Heart right ventricle (tissue), 16 donors: ENCODE results near the gene TMEM72. TPM values are rescaled to one million over a fixed set of nuclear protein-coding genes. Genes with fewer than 3 reads are reported as not detected.

ENCODE experiments used
- ATAC-seq, 8 donors: fragments of 200-7000 bp; cut with Tn5 transposase; one replicate each; pipeline ENCODE4 v1.9.1; 2020; ENCODE audit warnings: mild to moderate bottlenecking in 8 of 8, moderate library complexity in 8 of 8, moderate number of reproducible peaks in 1 of 8
- DNase-seq, 2 donors: peaks; one replicate each; pipeline ENCODE4 v3.0.0-alpha.2; 2020
- H3K27ac ChIP-seq, 10 donors: fragments of 200-600 bp; sonication (generic) in 2 of 10; one replicate each; pipeline versions ENCODE4 v1.5.0 to v1.8.0; 2020 to 2022; ENCODE audit warnings: mild to moderate bottlenecking in 3 of 10
- H3K27me3 ChIP-seq, 7 donors: fragments of 200-600 bp; one replicate each; pipeline ENCODE4 v1.8.0; 2021 to 2022; ENCODE audit warnings: mild to moderate bottlenecking in 2 of 7
- H3K36me3 ChIP-seq, 9 donors: fragments of 200-600 bp; sonication (generic) in 1 of 9; one replicate each; pipeline versions ENCODE4 v1.5.0 to v1.8.0; 2020 to 2022; ENCODE audit warnings: mild to moderate bottlenecking in 2 of 9
- H3K4me1 ChIP-seq, 9 donors: fragments of 200-600 bp; sonication (generic) in 1 of 9; one replicate each; pipeline versions ENCODE4 v1.5.0 to v1.8.0; 2020 to 2022; ENCODE audit warnings: mild to moderate bottlenecking in 4 of 9
- H3K4me3 ChIP-seq, 10 donors: fragments of 200-600 bp; sonication (generic) in 2 of 10; one replicate each; pipeline versions ENCODE4 v1.5.0 to v1.8.0; 2020 to 2022; ENCODE audit warnings: mild to moderate bottlenecking in 7 of 10, moderate library complexity in 2 of 10
- H3K9me3 ChIP-seq, 11 donors: fragments of 200-600 bp in 10 of 11; sonication (generic) in 2 of 11; one replicate each; pipeline versions ENCODE4 v1.5.0 to v1.8.0; 2013 to 2022; ENCODE audit warnings: mild to moderate bottlenecking in 2 of 11, control low read depth in 1 of 11, moderate library complexity in 1 of 11
- WGBS, 2 donors: extraction: QIAGEN DNeasy Blood & Tissue Kit; methylation state at CpG; one replicate each; pipeline ENCODE4 v1.1.7; 2013; ENCODE audit warnings: inconsistent platforms in 1 of 2; 5-methylcytosine and 5-hydroxymethylcytosine counted together
- intact Hi-C, 10 donors: fragments of 100-400 bp; cut with DNase I; formaldehyde crosslinking; loops; one replicate each; pipeline versions ENCODE4 v1.11.1 to v1.14.2; 2022
- polyA plus RNA-seq, 2 donors: library from polyadenylated mRNA; stranded (reverse); fragments of 200-250 nt; gene quantifications; one replicate each; pipeline ENCODE4 v1.2.3, GENCODE V29; 2013
- total RNA-seq, 10 donors: library from RNA; stranded (reverse); fragmentation: NEBNext Ultra II Directional in 3 of 10; extraction: Animal tissue kit (Norgen Biotek cat#: 25700) in 3 of 10; gene quantifications; one replicate each; pipeline versions ENCODE4 v1.2.1 to v1.2.4, GENCODE V29; 2021 to 2023
- TF ChIP-seq, protein P1 (sequence below), 9 donors: fragments of 200-600 bp; sonication (generic) in 2 of 9; IDR thresholded peaks; one replicate each; pipeline versions ENCODE4 v1.5.0 to v1.8.0; 2021 to 2022; ENCODE audit warnings: antibody characterized with exemption in 9 of 9, mild to moderate bottlenecking in 5 of 9, moderate library complexity in 1 of 9
- donor health status: Arrhythmogenic right ventricular cardiomyopathy.
- donor health status: ischemic (EF 13 %, LVEDD 7.1; RV severe dilation, severe dysfunction).
- donor health status: healthy with polysubstance abuse.
- donor health status: DM: no; HTN: yes; CAD: no.
- donor health status: DM: no; HTN: no; CAD: no.
- donor health status: ischemic (EF 25% LVEDD 6.9; RV normal size, moderate dysfunction).
- donor health status: ischemic (EF 25% LVEDD 5.7; RV mildly dilated, moderate dysfunction).
- donor health status: healthy.
- donor health status: DM: yes; HTN: yes; CAD: no.
- donor health status: Ischemic cardiomyopathy.
- donor health status: ischemic (EF 35%, LVEDD 5.7; RV mildly dilated, moderate dysfunction).
- donor health status: nonischemic (EF 11% LVEDD 7.7; RV severe dilation, severe dysfunction).
- donor health status: DM: yes; HTN: yes; CAD: no.
- donor health status: PGD.
- donor health status: ischemic (EF 29% LVEDD 5.4; RV normal size, mild dysfunction).
- donor health status: nonischemic (EF 23%, LVEDD 6.1; RV moderate dilation, normal function).

The TMEM72 gene
- total and polyA plus RNA-seq, 12 donors = 0.17 to 0.22 TPM; not detected in 10

DNA sequence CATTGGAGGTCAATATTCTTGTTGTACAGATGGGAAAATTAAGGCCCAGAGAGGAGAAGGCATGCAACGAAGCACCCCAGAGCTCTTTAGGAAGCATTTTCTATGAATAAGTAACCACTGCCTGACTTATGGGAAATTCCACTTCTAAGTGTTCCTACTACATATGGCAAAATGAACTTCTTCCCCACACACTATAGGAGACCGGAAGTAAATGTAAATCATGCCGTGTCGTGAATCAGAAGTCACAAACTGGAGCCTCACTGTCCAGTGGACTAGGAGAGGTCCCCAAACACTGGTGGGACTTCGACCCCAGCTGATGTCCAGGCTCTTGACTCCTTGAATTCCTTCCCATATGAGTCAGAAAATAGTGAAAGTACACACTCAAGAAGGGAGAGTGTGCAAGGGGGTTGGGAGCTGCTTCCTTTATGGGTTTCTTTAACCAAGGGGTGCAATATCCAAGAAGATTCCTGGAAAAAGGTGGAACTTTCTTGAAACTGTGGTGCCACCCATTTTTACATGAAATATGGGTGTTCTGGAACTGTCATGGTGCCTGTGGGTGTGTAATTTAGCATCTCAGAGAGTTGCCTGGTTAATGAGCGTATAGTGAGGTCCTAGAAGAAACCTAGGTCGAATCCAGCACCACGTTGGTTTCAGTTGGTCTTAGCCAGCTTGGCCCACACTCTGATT lies 55.1 kb downstream of the TMEM72 start:
- ATAC-seq (no peak), DNase-seq (peak in 1 of 2 donors; percentile 1)
- H3K9me3 ChIP-seq = no peaks in the 10 kb centered on the region
- H3K27me3 ChIP-seq = no peaks in the 10 kb centered on the region
- TF ChIP-seq, protein P1, sequence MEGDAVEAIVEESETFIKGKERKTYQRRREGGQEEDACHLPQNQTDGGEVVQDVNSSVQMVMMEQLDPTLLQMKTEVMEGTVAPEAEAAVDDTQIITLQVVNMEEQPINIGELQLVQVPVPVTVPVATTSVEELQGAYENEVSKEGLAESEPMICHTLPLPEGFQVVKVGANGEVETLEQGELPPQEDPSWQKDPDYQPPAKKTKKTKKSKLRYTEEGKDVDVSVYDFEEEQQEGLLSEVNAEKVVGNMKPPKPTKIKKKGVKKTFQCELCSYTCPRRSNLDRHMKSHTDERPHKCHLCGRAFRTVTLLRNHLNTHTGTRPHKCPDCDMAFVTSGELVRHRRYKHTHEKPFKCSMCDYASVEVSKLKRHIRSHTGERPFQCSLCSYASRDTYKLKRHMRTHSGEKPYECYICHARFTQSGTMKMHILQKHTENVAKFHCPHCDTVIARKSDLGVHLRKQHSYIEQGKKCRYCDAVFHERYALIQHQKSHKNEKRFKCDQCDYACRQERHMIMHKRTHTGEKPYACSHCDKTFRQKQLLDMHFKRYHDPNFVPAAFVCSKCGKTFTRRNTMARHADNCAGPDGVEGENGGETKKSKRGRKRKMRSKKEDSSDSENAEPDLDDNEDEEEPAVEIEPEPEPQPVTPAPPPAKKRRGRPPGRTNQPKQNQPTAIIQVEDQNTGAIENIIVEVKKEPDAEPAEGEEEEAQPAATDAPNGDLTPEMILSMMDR (IDR thresholded peaks at IDR 0.05) = no peak
- H3K36me3 ChIP-seq = peaks cover 0 to 24% (median 7%) of the 10 kb centered on the region in 9 donors
- H3K27ac ChIP-seq = peak overlapping the region in 9 of 10 donors; percentile 86 to 98 (median 92)
- H3K4me3 ChIP-seq = no peak overlapping the region
- intact Hi-C loops = no loop called here
- H3K4me1 ChIP-seq = peaks cover 46 to 95% (median 90%) of the 10 kb centered on the region in 9 donors
- WGBS, 2 donors = 67 to 70% methylated on average over 8 of the region's 8 CpGs

DNA sequence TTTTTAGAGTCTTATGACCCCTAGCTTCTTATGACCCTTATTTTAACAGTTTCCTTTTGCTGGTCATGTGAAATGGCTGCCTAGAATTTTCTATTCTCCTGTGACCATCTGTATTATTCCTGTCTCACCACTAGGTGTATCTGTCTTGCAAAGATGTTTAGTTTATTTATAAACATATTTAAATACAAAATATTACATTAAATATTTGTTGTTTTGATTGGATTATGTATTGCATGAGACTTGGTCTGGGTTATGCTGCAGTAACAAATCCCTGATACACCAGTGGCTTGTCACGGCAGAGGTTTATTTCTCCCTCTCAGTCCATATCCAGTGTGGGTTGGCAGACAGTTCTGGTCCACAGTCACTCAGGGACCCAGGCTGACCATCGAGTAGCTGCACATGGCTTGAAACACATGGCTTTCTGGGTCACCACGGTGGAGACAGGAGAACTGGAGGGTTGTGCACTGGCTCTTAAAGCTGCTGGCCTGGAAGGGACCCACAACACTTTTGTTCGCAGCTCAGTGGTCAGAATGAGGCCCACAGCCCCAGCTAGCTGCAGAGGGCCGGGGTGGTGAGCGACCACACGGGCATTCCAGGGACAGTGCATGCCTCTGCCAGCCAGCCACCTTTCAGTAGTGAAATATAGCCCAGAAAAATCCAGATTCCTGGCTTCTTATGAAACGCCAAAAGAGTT lies 55.8 kb downstream of the TMEM72 start:
- H3K9me3 ChIP-seq = no peaks in the 10 kb centered on the region
- peaks cover 46 to 88% (median 83%) of the 10 kb centered on the region in 9 donors for H3K4me1 ChIP-seq
- H3K27ac ChIP-seq = peak overlapping the region in 9 of 10 donors; percentile 24 to 98 (median 92)
- intact Hi-C loops = no loop called here
- WGBS, 2 donors = 62% methylated on average over 8 of the region's 8 CpGs
- TF ChIP-seq, protein P1 (IDR thresholded peaks at IDR 0.05) = peak in 5 of 9 donors; percentile 23 to 34 (median 26)
- no peaks in the 10 kb centered on the region for H3K27me3 ChIP-seq
- no peak for ATAC-seq
- peaks cover 0 to 31% (median 14%) of the 10 kb centered on the region in 9 donors for H3K36me3 ChIP-seq
- no peak overlapping the region for H3K4me3 ChIP-seq
- no peak for DNase-seq

DNA sequence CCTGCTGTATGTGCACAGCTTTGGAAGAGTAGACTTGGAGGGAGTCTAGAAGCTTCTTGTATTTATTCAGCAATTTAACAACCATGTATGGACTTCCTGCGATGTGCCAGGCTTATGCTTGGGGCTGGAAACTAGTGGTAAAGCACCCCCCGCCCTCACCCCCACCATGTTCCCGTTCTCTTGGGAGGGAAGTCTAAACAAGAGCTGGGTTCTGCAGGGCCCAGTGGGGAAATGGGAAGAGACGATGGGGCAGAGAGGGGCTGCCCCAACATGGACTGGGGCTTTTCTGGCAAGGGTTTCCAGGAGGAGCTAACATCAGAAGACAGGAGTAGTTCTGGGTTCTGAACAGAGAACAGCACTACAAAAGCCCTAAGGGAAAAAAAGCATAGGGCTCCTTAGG lies 56.5 kb downstream of the TMEM72 start:
- no peak for DNase-seq
- H3K4me3 ChIP-seq = peak overlapping the region in 2 of 10 donors; percentile 3 to 13

DNA sequence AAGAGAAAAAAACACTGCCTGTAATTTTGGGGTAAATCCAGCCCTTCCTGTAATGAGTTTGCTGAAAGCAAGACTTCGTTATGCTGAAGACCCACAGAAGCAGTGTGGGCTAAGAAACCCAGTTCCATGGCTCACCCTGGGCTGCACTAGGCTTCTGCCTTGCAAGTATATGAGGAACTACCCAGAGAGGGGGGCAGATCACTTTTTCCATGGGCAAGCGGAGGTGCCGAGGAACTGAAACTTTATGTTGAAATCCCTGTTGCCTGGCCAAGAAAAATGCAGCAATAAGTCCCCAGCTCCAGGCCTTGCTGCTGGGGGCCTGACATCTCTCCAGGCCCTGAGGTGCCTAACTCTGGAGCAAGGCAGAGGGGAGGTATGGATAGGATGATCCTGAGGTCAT lies 57.0 kb downstream of the TMEM72 start:
- H3K36me3 ChIP-seq = peaks cover 0 to 43% (median 17%) of the 10 kb centered on the region in 9 donors
- peak overlapping the region in 9 of 10 donors; percentile 24 to 98 (median 92) for H3K27ac ChIP-seq
- no peaks in the 10 kb centered on the region for H3K27me3 ChIP-seq
- H3K4me1 ChIP-seq = peaks cover 47 to 88% (median 77%) of the 10 kb centered on the region in 9 donors
- intact Hi-C loops = no loop called here
- peak in 6 of 8 donors; percentile 11 to 44 (median 24) for ATAC-seq
- no peaks in the 10 kb centered on the region for H3K9me3 ChIP-seq
- WGBS, 2 donors = 23 to 34% methylated on average over 3 of the region's 3 CpGs
- no peak for DNase-seq
- TF ChIP-seq, protein P1 (IDR thresholded peaks at IDR 0.05) = no peak
- H3K4me3 ChIP-seq = peak overlapping the region in 3 of 10 donors; percentile 1 to 13 (median 3)

More for the DNA sequence above, 56.5 kb downstream of the TMEM72 start:
- Histone ChIP-seq H3K9me3 (no peaks in the 10 kb centered on the region), H3K27me3 (no peaks in the 10 kb centered on the region), H3K36me3 (peaks cover 0 to 38% (median 17%) of the 10 kb centered on the region in 9 donors), H3K27ac (peak overlapping the region in 9 of 10 donors; percentile 24 to 98 (median 92)), H3K4me1 (peaks cover 47 to 88% (median 77%) of the 10 kb centered on the region in 9 donors)
- intact Hi-C loops = no loop called here
- 72 to 79% methylated on average over 4 of the region's 4 CpGs for WGBS, 2 donors
- TF ChIP-seq, protein P1 (IDR thresholded peaks at IDR 0.05) = no peak
- no peak for ATAC-seq
